G401.6 (cell line): ENCODE results near the gene TTLL12.

ENCODE experiments used
- FAIRE-seq: peaks from 2 replicates; lab custom pipeline; 2012; peaks lifted over from hg19 to GRCh38; lab: Jason Lieb, UNC

Gene TTLL12

DNA sequence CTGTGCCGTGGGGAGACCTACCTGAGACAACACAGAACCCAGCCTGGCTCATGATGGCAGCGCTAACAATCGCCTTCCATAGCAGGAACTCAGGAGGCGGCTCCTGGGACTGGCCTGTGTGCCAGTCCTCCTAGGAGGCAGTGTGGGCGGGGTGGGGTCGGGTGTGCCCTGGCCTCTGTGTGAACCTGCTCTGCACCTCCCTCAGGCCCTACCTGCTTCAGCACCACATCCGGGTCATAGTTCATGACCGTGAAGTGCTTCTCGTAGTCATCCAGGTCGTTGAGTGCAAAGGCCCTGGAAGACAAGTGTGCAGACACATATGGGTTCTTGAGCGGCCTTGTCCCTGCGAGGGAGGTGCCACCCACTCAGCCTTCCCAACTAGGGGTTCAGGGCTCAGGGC, 15.3 kb downstream of the TTLL12 start:
- no peak for FAIRE-seq

DNA sequence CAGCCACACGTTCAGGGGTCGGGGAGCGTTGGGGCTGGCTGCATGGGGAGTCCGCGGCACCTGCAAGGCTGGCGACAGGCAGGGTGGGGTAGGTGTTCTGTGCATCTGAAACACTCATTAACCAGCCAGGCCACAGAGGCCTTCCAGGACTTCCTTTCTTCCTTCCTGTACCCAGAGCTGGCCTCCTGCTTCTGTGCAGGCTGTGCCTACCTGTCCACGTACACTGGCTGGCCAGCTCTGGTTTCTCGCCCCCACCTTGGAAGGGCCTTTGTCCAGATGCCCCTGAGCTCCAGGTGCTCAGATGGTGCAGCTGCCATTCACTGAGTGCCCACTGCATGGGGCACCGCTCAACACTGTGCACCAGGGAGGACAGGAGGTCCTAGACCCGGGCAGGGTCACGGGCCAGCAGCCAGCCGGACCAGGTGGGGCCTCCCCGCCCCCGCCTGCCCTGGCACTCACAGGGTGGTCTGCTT, 15.9 kb downstream of the TTLL12 start:
- FAIRE-seq: no peak

DNA sequence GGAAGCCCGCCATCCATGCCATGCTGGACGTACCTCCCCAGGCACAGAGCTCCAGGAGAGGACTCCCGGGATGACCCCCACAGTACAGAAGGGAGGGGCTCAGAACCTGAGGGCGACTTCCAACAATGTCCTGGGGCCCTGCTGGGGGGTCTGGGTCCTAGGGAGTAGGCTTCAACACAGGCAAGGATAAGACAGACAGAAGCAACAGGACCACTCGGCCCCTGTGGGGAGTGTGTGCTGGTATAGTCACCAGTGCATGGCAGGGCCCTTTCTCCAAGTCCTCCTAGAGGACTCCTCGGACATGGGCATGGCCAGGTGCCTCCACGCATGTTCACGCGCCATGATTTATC, 16.8 kb downstream of the TTLL12 start:
- FAIRE-seq: no peak

DNA sequence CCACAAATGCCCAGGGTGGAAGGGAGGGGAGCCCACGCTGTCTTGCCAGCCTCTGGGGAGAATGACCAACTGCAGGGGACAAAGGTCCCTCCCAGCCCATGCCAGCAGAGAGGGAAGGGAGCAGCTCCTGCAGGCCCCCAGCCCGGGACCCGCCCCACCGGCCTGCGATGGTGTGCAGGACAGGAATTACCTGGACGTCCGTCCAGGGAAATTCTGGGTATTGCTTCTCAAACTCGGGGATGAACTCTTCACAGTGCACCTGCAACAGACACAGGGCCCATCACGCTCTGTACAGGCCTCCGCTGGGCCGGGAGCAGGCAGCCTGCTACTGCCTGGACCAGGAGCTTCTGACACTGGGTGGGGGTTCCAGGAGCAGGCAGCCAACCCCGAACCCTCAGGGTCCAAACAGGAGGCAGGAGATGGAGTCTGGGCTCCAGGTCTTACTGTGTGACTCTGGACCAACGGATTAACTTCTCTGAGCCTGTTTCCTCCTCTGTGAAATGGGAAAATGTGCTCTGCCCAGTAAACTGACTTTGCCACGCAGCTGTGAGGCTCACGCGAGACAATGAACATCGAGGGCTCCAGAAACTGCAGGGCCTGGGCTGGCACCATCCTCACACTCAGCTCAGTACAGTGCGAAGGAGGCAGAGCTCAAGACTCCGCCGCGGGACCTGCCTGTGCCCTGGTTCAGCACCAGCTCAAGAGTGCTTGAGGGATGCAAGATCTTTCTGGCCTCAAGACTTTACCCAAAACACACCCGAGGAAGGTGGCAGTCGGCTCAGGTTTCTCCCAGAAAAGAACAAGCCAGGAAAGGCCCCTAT, 17.4 kb downstream of the TTLL12 start:
- FAIRE-seq: no peak

DNA sequence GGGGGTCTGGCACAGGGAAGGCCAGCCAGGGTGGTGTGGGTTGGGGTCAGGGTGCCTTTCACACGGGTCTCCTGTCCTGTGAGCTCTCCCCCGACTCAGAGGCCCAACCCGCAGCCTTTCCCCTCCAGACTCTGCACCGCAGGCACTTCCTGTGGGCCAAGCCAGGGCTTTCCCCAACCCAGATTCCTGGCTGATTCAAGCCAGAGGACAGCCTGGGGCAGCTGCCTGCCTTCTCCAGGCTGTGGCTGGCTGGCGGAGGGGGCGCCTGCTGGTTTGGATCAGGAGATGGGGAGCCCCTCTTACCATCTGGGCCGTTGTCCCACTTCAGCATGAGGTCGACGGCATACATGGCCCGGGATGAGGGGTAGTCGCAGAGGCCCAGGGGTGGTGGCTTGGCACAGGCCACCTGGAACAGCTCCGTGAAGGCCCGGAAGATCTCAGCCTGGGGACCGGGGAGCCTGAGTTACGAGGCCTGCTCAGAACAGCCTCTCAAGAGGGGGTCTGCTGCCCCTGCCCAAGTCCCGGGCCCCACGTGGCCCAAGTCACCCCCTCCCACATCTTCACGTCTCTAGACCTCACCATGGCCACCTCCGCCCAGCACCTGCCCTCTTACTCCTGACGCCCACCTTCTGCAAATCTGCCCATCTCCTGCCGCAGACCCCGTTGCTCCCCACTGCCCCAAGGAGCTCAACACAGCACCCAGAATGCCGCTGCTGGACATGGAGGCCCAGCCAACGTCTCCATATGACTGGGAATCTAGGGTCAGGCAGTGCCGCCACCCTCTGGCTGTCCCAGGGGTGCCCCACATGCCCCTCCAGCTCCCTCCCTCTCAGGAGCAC, 18.2 kb downstream of the TTLL12 start:
- FAIRE-seq: no peak

DNA sequence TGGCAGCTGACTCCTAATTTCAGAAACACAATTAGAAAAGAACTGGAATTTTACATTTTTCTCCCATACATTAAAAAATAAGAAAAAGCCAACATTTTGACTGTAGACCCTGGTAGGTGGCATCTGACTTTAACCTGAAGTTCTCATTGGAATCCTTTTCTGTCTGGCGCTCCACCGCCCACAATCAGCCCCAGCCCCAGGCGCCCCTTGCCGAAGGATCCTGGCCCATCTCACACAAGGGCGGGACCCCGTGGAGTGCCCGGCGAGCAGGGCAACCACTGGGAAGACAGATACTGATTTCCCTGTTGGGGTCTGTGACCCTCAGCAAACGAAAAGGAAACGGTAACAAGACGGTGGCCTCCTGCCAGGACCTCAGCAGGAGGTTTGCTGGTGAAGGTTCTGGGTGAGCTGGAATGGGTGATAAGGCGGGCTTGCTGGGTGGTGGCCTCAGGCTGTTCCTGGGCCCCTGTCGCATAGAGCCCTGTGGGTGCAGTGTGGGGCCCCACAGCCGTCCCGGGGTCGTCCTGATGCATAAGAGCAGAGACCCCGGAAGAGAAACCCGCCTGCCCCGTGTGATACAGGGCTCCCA, 19.8 kb downstream of the TTLL12 start:
- no peak for FAIRE-seq

DNA sequence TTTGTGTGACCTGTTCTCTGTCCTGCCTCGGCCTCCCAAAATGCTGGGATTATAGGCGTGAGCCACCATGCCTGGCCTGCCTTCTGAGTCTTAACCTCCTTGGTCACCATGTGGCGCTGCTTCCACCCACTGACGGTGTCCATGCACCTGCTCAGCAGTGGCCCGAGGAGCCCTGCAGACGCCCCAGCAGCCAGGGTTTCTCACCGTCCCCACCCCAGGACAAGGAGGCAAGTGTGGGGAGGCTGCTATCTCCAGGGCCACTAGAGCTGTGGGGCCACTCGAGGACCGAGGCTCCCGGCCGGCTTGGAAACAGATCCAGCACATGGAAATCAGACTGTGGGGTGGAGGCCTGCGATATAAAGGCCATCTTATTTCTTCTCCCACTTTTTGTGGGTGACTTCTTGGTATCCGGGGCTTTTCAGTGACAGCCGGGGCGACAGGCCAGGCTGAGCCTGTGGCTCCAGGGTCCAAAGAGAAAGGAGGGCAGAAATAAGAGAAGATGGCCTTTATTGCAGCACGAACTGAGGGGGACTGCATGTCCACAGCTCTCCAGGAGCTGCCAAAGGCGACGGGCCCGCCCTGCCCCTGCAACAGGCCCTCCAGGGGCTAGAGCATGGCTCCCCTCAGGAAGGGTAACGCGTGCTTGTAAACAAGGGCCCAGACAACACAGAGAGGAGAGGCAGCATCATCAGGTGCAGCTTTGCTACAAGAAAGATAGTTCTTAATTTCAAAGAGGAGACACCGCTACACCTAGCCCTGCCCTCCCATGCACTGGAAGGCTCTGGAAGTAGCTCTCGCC, 20.6 kb downstream of the TTLL12 start:
- FAIRE-seq: no peak

DNA sequence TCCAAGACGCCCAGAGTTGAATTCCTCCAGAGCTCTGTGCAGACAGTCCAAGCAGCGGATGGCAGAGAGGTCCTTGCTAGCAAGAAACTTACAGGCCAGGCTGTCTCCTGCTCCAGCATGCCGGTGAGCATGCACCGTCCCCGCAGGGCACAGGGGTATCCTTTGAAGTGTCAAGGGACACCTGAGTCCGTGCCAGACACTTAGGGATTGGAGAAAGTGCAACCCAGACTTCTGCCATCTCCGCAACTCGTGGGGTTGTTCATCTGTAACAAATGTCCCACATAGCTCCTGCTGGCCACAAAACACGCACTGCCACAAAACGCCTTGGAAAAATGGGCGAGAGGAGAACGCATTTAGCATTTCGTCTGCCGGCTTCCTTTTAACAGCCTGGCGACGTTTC, 22.3 kb downstream of the TTLL12 start:
- FAIRE-seq: no peak

DNA sequence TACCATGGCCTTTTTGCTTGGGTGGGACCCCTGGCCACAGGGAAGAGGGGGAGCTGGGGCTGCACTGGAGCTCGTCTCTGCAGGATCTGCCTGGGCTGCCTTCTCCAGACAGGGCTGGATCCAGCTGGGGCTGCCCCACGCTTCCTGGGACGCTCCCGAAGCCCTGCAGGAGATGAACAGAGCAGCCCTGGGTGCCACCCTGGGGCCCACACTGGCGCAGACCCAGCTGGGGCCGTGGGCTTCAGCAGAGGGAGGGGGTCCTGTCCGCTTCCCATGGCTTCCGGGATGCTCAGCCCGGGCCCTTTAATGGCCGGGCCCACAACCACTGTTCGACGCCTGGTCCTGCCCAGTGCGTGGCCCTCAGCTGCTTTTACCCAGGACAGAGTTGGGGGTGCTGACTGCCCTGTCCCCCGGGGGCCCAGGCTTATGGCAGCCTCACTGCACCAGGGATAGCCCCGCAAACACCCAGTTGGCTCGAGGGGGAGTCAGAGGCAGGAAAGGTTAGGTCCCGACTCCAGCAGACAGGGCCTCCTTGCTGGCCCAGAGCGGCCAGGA, 23.6 kb downstream of the TTLL12 start:
- FAIRE-seq: no peak

DNA sequence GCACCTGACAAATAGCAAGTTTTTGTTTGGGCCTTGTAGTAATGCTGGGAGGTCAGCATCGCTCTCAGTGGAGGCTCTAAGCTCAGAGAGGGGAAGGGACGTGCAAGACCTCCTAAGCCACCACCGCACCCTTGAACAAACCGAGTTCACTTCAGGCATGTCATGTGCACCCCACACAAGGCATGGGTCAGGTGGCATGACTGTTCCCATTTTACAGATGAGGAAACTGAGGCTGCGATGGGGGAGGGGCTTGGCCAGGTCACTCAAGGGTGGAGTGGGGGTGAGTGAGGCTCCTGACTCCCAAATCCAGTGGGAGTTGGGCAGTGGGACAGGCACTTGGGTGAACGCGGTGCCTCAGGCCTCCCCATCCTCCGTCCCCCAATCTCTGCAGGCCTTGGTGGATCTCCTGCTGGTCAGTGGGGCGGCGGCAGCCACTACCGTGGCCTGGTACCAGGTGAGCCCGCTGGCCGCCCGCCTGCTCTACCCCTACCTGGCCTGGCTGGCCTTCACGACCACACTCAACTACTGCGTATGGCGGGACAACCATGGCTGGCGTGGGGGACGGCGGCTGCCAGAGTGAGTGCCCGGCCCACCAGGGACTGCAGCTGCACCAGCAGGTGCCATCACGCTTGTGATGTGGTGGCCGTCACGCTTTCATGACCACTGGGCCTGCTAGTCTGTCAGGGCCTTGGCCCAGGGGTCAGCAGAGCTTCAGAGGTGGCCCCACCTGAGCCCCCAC, 24.4 kb downstream of the TTLL12 start:
- no peak for FAIRE-seq

DNA sequence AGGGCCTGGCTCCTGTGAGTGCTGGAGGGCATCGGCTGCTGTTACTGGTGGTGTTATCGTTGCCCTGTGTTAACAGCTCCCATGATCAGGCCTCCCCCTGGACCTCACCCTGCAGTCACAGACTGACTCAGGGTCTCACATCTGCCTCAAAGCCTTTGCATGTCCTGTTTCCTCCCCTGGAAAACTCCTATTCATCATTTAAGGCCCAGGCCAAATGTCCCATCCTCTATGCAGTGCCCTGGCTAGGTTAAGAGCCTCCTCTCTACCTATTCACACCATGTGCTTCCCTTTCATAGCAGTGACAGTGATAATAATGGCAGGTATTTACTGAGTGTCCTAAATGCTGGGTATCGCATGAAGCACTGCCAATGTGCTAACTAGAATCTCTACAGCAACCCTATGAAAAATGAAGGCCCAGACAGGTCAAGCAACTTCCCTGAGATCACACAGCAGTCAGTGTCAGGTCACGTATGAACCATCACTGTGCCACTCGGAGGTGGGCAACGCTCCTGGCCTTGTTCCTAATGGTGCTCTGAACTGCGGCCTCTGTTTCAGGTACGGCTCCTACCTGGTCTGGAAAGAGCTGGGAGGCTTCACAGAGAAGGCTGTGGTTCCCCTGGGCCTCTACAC, 26.3 kb downstream of the TTLL12 start:
- no peak for FAIRE-seq

DNA sequence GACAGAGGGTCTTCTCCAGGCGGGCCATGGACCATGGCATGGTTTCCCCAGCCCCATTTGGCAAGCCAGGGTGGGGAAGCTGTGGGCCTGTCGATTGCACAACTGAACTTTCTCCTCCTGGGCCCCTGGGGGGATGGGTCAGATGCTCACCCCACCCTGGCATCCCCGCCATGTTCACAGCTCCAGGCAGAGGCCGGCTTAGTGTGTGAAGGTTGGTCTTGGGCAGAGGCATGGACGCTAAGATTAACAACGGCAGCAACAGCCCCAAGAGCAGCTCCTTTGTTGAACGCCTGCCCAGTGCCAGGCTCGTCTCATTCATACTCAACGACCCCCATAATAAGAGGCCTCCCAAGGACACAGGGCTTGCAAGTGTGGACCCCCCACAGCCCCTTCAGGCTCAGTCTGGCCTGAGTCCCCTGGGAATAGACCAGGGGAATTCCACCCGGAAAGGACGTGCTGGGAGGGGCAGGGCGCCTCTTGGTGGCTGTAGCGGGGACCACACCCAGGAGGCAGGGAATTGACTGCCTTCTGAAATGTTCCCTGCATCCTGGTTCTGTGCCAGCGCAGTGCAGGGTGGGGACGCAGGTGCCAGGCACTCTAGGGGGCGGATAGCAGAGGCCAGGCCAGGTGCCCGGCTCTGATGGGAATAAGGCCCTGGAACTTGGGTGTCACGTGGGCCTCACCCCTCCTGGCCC, 27.3 kb downstream of the TTLL12 start:
- no peak for FAIRE-seq

DNA sequence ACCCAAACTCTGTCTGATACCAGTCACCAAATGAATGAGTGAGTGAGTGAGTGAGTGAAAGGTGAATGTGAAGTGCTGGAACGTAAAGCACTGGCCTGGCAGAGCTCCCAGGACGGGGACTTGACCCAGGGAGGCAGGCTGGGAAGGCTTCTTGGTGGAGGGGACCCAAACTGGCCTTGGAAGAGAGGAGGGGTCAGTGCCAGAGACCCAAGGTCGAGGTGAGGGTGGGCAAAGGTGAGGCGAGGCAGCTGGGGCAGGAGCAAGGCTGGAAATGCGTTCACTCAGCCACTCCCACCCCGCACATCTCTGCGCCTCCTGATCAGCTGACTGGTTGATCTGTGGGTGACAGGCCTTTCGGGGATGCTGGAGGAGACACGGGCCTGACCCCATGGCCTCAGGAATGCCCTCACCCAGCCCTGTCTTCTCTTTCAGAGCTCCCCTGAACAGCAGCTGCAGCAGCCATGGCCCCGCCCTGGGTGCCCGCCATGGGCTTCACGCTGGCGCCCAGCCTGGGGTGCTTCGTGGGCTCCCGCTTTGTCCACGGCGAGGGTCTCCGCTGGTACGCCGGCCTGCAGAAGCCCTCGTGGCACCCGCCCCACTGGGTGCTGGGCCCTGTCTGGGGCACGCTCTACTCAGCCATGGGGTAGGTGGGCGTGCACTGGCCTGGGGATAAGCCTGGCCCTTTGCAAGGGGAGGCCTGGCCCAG, 28.0 kb downstream of the TTLL12 start:
- FAIRE-seq: no peak

DNA sequence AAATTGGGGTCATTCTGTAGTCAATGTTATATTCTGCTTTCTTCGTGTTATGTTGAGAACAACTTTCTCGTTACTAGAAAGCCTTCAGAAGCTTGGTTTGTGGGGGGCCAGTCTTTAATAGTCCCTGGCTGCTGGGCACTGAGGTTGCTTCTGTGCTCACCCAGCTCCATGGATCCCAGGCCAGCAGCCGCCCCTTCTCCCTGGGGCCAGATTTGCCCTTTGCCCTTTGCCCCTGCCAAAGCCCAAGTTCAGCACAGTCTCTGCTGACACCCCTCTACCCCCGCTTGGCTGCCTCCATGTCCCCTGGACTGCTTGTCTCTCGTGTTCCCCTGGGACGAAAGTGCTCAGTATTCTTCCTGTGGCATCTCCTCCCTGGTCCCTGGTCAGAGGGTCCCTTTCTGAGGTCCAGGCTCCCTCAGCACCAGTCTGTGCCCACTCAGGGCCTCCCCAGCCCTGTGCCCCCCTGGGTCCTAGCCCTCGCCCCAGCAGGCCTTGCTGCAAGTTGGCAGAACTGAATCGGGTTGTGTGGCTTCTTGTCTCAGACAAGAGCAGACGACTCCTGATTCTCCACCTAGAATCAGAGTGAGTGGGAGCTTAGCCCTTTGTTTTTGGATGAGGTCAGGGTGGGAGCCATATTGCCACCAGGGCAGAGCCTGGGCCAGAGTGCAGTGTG, 28.9 kb downstream of the TTLL12 start:
- FAIRE-seq: no peak

DNA sequence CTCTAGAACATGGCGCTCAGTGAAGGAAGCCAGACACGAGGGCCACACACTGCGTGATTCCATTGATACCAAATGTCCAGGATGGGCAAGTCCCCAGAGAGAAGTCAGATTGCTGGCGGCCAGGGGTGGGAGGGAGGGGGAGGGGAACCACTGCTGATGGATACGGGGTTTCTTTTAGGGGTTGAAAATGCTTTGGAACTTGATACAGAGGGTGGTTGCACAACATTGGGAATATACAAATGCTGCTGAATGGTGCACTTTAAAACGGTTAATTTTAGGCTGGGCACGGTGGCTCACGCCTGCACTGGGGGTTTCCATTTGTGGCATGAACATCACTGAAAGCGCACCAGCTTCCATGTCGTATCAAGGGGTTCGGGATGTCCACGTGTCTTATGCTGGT, 30.5 kb downstream of the TTLL12 start:
- FAIRE-seq: no peak

DNA sequence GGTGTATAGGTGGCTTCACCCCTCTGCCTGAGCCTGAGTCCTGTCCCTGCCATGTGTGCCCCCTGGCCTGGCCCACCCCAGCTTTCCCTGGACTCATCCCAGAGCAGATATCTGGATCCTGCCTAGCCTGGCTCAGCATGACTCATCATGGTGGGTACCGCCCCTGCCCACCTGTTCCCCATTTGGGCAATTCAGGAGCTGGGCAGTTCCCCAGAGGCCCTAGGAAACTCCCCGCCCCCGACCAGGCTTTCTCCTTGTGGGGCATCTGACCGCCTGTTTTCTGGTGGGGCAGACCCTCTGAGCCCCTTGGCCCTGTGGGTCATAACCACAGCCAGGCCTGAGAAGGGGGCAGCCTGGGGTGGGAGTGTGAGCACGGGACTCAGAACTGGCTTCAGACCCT, 31.1 kb downstream of the TTLL12 start:
- FAIRE-seq: no peak

DNA sequence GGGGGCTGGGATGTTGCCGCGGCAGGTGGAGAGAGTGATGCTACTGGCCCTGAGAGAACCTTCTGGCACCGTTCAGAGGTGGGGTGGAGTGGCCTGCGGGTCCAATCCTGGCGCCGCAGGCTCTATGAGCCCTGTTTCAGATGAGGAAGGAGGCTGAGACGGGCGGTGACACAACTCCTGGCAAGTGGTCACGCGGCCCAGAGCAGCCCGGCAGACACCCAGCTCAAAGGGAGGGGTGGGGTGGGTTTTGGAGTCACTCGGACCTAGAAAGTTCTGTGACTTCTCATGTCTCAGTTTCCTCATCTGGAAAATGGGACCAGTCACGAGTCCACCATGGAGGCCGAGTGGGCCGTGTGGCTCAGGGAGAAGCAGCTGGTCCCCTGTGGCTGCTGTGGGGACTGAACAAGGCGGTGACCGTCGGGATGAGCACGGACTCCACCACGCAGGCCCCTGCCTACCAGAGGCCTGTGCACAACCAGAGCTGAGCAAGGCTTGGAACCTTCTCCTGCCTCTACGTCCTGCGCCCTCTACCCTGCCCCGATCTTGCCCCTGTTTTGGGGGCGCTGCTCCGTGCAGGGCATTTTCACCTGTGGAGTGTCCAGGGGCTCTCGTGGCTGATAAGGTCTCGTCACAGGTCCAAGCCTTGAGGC, 31.9 kb downstream of the TTLL12 start:
- no peak for FAIRE-seq

DNA sequence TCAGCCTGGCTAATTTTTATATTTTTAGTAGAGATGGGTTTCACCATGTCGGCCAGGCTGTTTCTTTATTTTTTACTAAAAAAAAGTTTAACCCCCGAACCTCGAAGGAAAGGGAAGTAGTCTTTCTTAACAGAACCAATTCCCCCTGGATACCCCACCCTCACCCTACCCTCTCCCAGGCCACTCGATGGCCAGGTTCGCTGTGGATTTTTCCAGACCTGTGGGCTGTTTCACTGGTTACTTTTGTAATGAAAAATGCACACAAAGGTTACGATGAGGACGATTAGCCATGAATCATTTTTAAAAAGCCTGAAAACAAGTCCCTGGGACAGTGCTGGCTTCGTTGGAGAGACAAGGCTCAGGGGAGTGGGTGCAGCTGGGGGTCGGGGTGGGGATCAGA, 33.0 kb downstream of the TTLL12 start:
- no peak for FAIRE-seq
